ENCODE measurements around the gene RARB. TPM values are rescaled to one million over a fixed set of nuclear protein-coding genes. Genes with fewer than 3 reads are reported as not detected.

Gene RARB
- total RNA-seq, 1 donor from 2014 or later: not detected

GRCh38 chr3:25578059-25578458 is 150.0 kb downstream of the RARB start:
- DNase-seq (ENCODE audit: low spot score): no peak
- no peak for TF ChIP-seq CTCF (IDR thresholded peaks at IDR 0.05; ENCODE audit: unreplicated experiment)
- Mint-ChIP-seq H3K27ac (ENCODE audit: unreplicated experiment) (no peak overlapping the region), H3K36me3 (ENCODE audit: low read depth, unreplicated experiment) (no peaks in the 10 kb centered on the region), H3K9me3 (ENCODE audit: unreplicated experiment) (no peaks in the 10 kb centered on the region), H3K4me3 (ENCODE audit: unreplicated experiment) (no peak overlapping the region), H3K4me1 (ENCODE audit: unreplicated experiment) (peaks cover 10% of the 10 kb centered on the region), H3K27me3 (ENCODE audit: unreplicated experiment) (peaks cover 1% of the 10 kb centered on the region)

DNA sequence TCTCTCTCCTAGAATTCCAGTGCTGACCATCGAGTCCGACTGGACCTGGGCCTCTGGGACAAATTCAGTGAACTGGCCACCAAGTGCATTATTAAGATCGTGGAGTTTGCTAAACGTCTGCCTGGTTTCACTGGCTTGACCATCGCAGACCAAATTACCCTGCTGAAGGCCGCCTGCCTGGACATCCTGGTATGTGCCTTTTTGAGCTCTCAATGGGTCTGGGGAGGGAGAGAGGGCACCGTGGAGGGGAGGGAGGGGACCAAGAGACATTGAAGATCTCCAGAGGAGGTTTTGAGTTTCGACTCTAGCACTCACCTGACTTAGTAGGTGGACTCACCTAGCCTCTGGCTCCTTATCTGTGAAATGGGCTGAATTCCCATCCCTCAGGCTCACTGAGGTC is 152.5 kb downstream of the RARB start:
- no peak for TF ChIP-seq CTCF (IDR thresholded peaks at IDR 0.05; ENCODE audit: unreplicated experiment)
- Mint-ChIP-seq H3K4me3 (ENCODE audit: unreplicated experiment) (no peak overlapping the region), H3K36me3 (ENCODE audit: low read depth, unreplicated experiment) (no peaks in the 10 kb centered on the region), H3K9me3 (ENCODE audit: unreplicated experiment) (no peaks in the 10 kb centered on the region), H3K27me3 (ENCODE audit: unreplicated experiment) (peaks cover 4% of the 10 kb centered on the region), H3K4me1 (ENCODE audit: unreplicated experiment) (peaks cover 10% of the 10 kb centered on the region), H3K27ac (ENCODE audit: unreplicated experiment) (no peak overlapping the region)
- no peak for DNase-seq (ENCODE audit: low spot score)

GRCh38 chr3:25581335-25581734 is 153.3 kb downstream of the RARB start:
- no peaks in the 10 kb centered on the region for H3K9me3 Mint-ChIP-seq (ENCODE audit: unreplicated experiment)
- no peak overlapping the region for H3K27ac Mint-ChIP-seq (ENCODE audit: unreplicated experiment)
- no peak overlapping the region for H3K4me3 Mint-ChIP-seq (ENCODE audit: unreplicated experiment)
- DNase-seq (ENCODE audit: low spot score): no peak
- peaks cover 4% of the 10 kb centered on the region for H3K27me3 Mint-ChIP-seq (ENCODE audit: unreplicated experiment)
- H3K4me1 Mint-ChIP-seq (ENCODE audit: unreplicated experiment): peaks cover 10% of the 10 kb centered on the region
- TF ChIP-seq CTCF (IDR thresholded peaks at IDR 0.05; ENCODE audit: unreplicated experiment): no peak
- no peaks in the 10 kb centered on the region for H3K36me3 Mint-ChIP-seq (ENCODE audit: low read depth, unreplicated experiment)

- Mint-ChIP-seq H3K4me3 (ENCODE audit: unreplicated experiment) (no peak overlapping the region), H3K36me3 (ENCODE audit: low read depth, unreplicated experiment) (no peaks in the 10 kb centered on the region), H3K9me3 (ENCODE audit: unreplicated experiment) (no peaks in the 10 kb centered on the region), H3K27ac (ENCODE audit: unreplicated experiment) (no peak overlapping the region), H3K4me1 (ENCODE audit: unreplicated experiment) (peaks cover 10% of the 10 kb centered on the region), H3K27me3 (ENCODE audit: unreplicated experiment) (peaks cover 4% of the 10 kb centered on the region)
- TF ChIP-seq CTCF (IDR thresholded peaks at IDR 0.05; ENCODE audit: unreplicated experiment): no peak
- DNase-seq (ENCODE audit: low spot score): no peak
Observed at GRCh38 chr3:25581823-25582222, 153.8 kb downstream of the RARB start.

DNA sequence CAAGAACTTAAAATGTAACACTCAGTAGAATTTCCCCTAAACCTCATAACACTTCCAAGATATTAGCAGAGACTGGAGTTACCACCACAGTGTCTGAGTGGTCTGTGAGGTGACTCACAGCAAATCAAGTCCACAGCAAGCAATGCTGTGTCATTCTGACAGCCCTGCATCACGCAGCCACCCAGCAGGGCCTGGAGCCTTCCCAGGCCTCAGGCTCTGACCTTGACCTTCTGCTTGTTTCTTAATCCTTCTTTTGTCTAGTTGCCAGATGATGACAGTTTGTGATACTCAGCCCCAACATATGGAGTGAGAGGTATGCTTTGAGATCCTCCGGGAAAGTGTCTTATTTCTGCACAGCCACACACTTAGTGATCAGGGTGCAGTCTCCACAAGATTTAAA is 154.2 kb downstream of the RARB start:
- no peak for TF ChIP-seq CTCF (IDR thresholded peaks at IDR 0.05; ENCODE audit: unreplicated experiment)
- H3K4me3 Mint-ChIP-seq (ENCODE audit: unreplicated experiment): no peak overlapping the region
- DNase-seq (ENCODE audit: low spot score): no peak
- no peaks in the 10 kb centered on the region for H3K9me3 Mint-ChIP-seq (ENCODE audit: unreplicated experiment)
- H3K36me3 Mint-ChIP-seq (ENCODE audit: low read depth, unreplicated experiment): no peaks in the 10 kb centered on the region
- peaks cover 10% of the 10 kb centered on the region for H3K4me1 Mint-ChIP-seq (ENCODE audit: unreplicated experiment)
- H3K27me3 Mint-ChIP-seq (ENCODE audit: unreplicated experiment): peaks cover 4% of the 10 kb centered on the region
- no peak overlapping the region for H3K27ac Mint-ChIP-seq (ENCODE audit: unreplicated experiment)

All from endothelial cell (in vitro differentiated cells).